Measurements from ENCODE around the gene PCCA.

The PCCA gene

GRCh38 chr13:100434010-100434763, 345.3 kb downstream of the PCCA start:
- no peak for DNase-seq

DNA sequence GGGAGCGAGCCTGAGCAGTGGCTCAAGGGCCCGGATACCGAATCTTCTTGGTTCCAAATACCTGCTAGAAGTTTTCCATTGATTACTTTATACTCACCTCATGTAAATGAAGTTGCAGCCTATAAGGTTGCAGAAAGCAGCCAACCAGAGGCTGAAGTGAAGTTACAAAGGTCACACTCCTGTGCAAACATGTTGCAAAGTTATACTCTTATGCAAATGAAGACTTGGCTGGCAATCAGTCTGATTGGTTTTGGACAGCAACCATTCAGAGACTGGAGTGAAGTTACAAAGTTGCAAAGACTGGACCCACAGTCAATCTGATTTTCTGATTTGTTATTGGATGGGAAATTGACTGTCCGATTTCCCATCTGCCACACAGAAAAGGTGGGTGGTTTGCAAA, 347.2 kb downstream of the PCCA start:
- DNase-seq, result no peak

GRCh38 chr13:100438059-100438788, 349.3 kb downstream of the PCCA start:
- DNase-seq, result no peak

DNA sequence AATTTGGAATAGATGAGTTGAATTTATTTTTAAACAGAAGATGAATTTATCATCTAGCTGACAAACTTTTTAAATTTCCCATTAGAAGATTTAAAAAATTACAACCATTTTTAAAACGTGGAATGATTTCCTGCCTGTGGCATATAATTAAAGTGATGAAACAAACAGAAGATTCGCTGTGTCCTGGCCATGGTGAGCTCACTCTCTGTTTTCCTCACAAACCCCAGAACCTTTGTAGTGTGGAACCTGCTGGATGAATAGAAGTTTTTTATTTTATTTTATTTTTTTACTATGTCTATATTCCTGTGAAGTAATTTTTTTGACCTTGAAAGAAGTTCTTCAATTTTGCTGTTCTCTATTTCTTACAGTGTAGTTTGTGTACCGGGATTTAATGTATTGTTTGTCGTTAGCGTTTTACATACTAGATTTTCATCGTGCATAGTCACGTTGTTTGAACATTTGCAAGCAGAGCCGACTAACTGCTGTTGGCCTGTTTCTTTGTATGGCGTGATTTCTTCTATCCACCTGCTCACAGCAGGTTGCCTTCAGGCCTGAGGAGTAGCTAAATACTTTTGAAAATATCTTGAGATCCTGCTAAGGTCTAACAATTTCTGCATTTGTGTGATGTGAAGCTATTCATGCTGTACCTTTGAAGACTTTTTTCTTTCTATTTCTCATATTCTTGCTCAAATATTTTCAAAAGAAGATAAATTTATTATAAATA, 350.5 kb downstream of the PCCA start:
- no peak for DNase-seq

DNA sequence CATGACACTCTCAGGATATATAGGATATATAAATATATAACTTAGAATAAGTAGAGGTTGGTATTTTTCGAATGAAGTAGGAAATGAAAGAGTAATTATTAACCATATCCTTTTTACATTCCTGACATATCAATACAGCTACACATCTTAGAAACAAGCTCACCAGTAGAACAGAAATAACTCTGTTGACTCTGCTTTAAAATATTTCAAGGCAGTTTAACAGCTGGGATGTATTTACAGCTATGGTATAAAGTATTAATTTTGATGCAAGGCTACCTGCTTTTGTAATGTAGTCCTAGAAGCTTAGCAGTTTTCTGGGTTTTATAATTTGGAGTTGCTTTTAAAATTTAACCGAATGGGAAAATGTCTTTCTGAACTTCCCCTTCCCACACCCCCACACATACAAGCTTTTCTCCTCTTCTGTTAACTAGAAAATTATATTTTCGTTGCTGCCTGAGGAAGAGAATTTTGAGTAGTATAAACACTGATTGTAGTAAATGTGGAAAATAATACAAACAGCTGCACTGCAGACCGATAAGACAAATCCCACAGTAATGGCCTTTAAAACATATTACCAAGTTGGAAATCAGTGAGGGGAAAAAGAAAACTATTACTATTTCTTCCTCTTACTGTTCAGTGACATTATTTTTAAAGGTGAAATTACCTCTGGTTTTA, 352.0 kb downstream of the PCCA start:
- DNase-seq, result no peak

GRCh38 chr13:100442095-100442832, 353.4 kb downstream of the PCCA start:
- DNase-seq, result no peak

GRCh38 chr13:100443278-100443997, 354.5 kb downstream of the PCCA start:
- DNase-seq, result peak; percentile 31

- DNase-seq, result no peak
These were observed 355.1 kb downstream of the PCCA start for GRCh38 chr13:100443998-100444328.

DNA sequence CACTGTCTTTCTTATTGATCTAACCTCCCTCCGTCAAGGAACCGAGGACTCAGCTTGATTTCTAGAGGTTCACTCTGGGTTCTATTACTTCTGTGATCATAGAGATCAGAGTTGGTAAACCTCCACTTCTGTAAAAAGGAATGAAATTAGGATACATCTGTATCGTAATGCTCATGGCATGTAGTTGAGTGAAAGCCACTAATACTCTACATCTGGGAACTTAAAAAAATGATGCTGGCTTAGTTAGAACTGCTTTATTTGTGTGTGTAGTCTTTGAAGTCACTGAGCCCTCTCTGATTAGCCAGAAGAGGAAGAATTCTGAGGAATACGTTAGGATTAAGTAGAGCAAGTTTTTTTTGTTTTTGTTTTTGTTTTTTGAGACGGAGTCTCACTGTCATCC, 358.9 kb downstream of the PCCA start:
- no peak for DNase-seq

GRCh38 chr13:100451923-100452322, 363.0 kb downstream of the PCCA start:
- no peak for DNase-seq

DNA sequence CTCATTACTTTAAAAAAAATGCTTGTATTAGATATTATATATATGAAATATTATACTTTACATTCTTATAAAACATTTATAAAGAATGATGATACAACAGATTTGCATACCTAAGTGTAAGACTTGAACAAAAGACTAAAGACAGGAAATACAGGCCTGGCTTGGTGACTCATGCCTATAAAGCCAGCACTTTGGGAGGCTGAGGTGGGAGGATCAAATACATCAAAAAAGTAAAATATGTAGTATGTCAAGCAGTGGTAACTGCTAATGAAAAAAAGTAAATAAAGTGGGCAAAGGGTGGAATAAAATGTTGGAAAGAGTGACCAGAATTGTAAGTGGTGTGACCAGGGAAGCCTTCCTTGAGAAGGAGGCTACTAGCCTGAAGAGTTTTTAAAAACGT, 366.0 kb downstream of the PCCA start:
- no peak for DNase-seq

DNA sequence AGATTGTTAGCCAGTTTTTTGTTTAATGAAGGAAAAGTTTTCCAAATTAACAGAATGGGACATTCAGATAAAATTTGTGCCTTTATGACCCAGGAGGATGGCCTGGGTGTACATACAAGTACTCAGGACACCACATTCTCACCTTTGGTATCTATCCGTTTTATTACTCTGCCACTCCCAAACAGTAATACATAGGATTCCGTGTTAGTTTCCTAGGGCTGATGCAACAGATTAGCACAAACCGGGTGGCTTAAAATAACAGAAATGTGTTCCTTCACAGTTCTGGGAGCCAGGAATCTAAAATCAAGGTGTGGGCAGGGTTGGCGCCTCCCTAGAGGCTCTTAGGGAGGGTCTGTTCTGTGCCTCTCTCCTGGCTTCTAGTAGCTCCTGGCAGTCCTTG, 369.8 kb downstream of the PCCA start:
- DNase-seq, result no peak

- no peak for DNase-seq
These were observed 370.9 kb downstream of the PCCA start for GRCh38 chr13:100459747-100460146.

- no peak for DNase-seq
These were observed 371.4 kb downstream of the PCCA start for GRCh38 chr13:100460266-100460665.

- no peak for DNase-seq
These were observed 371.9 kb downstream of the PCCA start for GRCh38 chr13:100460791-100461190.

DNA sequence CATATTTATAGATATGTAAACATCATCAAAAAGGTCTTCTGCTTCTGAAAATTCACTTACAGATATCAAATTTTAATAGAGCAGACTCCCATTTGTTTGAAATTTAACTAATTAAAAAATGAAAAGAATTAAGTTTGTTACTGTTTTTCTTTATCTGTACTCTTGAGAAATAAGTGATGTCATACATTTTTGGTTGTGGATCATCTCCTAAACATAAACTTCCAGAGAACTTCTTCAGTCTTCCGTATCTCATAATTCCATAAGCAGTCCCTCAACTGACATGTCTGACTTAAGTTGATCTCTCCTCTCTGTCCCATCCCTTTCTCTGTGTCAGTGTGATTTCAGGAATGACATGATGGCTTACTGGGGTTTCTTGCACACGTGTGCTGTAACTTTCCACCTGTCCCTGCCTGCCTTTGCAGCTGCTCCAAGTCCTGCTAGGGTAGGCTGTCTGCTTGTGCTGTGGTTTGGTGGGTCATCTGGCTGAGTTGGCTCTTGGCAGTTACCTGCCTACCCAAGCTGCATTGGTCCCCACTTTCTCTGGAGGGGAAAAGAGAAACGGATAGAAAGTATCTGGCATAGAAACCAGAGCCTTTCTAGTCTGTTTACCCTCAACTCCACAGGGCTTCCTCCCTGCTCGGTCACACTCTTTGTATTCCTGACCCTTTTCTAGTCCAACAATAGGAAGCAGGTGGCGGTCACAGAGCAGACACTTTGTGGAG, 372.6 kb downstream of the PCCA start:
- peak; percentile 98 for DNase-seq

GRCh38 chr13:100464006-100464405, 375.1 kb downstream of the PCCA start:
- no peak for DNase-seq

DNA sequence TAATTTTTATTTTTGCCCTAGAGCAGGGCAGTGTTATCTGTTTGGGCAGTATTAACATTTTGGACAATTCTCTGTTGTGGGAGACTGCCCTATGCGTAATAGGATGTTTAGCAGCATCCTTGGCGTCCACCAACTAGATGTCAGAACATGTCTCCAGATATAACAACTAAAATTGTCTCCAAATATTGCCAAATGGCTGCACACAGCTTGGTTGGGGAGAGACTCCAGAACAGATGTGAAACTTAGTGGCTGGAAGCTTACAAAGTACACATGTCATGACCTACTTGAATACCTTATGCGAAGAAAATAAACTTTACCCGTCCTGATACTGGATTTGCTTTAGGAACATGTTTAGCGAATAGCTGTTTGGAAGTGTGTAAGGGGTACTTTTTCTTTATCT, 376.7 kb downstream of the PCCA start:
- DNase-seq, result no peak

GRCh38 chr13:100470866-100471505, 382.1 kb downstream of the PCCA start:
- no peak for DNase-seq

DNA sequence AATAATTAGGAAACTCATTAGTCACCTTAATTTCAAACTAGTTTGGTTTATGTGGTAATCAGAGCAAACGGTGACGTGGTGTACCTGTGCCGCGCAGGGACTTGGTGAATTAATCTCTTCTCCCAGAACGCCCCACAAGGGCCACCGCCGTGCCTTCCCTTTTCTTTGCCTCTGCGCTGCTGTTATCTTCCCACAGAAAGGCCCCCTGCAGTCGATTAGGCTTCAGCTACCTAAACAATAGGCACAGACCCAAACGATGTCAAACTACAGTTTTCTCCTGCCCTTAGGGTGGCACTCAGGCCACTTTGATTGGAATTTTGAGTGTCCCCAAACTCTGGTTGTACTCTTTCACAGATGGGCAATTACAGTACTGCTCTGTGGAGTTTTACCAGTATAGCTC, 384.2 kb downstream of the PCCA start:
- no peak for DNase-seq
